Mesendoderm (in vitro differentiated cells): ENCODE results near the gene LYRM4.

Experiments
- DNase-seq: peaks from one replicate; pipeline ENCODE4 v3.0.0; 2013
- H2AK5ac ChIP-seq: 2 replicates; pipeline ENCODE4 v1.6.1; 2013; ENCODE audit warnings: low read length, inconsistent platforms
- H2BK120ac ChIP-seq: 2 replicates; pipeline ENCODE4 v1.6.1; 2013; ENCODE audit warnings: low read depth, mild to moderate bottlenecking, low read length, moderate library complexity, mixed read lengths
- H2BK15ac ChIP-seq: replicated peaks from 2 replicates; pipeline ENCODE4 v1.6.1; 2013; ENCODE audit warnings: low read depth, mild to moderate bottlenecking, moderate library complexity
- H2BK5ac ChIP-seq: 2 replicates; pipeline ENCODE4 v1.6.1; 2013; ENCODE audit warnings: low read length, inconsistent platforms
- H3K18ac ChIP-seq: 2 replicates; pipeline ENCODE4 v1.6.1; 2013; ENCODE audit warnings: mild to moderate bottlenecking, low read length, mixed read lengths
- H3K23ac ChIP-seq: one replicate; pipeline ENCODE4 v1.6.1; 2013; ENCODE audit warnings: low read length
- H3K27ac ChIP-seq: 2 replicates; pipeline ENCODE4 v1.5.1; 2013; ENCODE audit warnings: low read depth, mild to moderate bottlenecking, inconsistent platforms, low read length, moderate library complexity
- H3K27me3 ChIP-seq: 2 replicates; pipeline ENCODE4 v1.6.1; 2013; ENCODE audit warnings: low read length, control low read depth, mild to moderate bottlenecking, inconsistent platforms; ENCODE audit not compliant: insufficient read depth, poor library complexity
- H3K36me3 ChIP-seq: 2 replicates; pipeline ENCODE4 v1.6.1; 2013; ENCODE audit warnings: low read length, inconsistent platforms; ENCODE audit not compliant: control insufficient read depth, insufficient read depth
- H3K4ac ChIP-seq: one replicate; pipeline ENCODE4 v1.6.1; 2013; ENCODE audit warnings: low read depth, mild to moderate bottlenecking, low read length, moderate library complexity
- H3K4me1 ChIP-seq: 2 replicates; pipeline ENCODE4 v1.6.1; 2013; ENCODE audit warnings: low read depth, low read length, inconsistent platforms; ENCODE audit not compliant: control insufficient read depth
- H3K4me2 ChIP-seq: 2 replicates; pipeline ENCODE4 v1.6.1; 2013; ENCODE audit warnings: low read length
- H3K4me3 ChIP-seq: 2 replicates; pipeline ENCODE4 v1.5.1; 2013; ENCODE audit warnings: mild to moderate bottlenecking, low read length
- H3K56ac ChIP-seq: one replicate; pipeline ENCODE4 v1.6.1; 2013; ENCODE audit warnings: low read length
- H3K79me1 ChIP-seq: 2 replicates; pipeline ENCODE4 v1.6.1; 2013; ENCODE audit warnings: low read length, inconsistent platforms
- H3K79me2 ChIP-seq: 2 replicates; pipeline ENCODE4 v1.6.1; 2013; ENCODE audit warnings: mild to moderate bottlenecking, low read length; ENCODE audit not compliant: control insufficient read depth, insufficient read depth
- H3K9ac ChIP-seq: 2 replicates; pipeline ENCODE4 v1.6.1; 2013; ENCODE audit warnings: low read length, inconsistent platforms
- H4K5ac ChIP-seq: one replicate; pipeline ENCODE4 v1.6.1; 2013; ENCODE audit warnings: low read length
- H4K8ac ChIP-seq: one replicate; pipeline ENCODE4 v1.6.1; 2013; ENCODE audit warnings: low read depth, mild to moderate bottlenecking, control low read depth, low read length, moderate library complexity
- WGBS: extraction: QIAGEN DNeasy Blood & Tissue Kit; methylation state at CpG from one replicate; pipeline ENCODE4 v1.1.7; 2013; ENCODE audit warnings: low lambda C conversion rate, missing lambda C conversion rate; ENCODE audit not compliant: insufficient coverage; ENCODE audit errors: extremely low coverage; 5-methylcytosine and 5-hydroxymethylcytosine counted together

Gene LYRM4

DNA sequence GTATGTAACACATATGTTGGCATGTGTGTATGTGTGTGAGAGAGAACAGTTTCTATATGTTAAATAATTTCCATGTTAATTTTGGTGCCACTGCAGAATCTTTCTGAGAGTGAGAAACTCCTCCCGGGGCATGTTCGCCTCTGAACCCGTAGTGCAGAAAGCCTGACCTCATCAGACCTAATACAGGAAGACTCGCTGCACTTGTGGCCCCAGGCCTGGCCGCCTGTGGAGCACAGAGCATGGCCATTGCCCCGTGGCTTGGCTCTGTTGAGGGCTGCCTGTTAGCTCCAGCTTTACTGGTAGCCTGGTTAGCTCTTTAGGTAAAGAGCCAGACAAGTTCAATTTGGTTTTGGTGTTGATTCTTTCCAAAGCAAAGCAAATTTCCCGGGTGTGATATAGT is 26.0 kb upstream of the LYRM4 start:
- Histone ChIP-seq H3K79me2 (no peaks in the 10 kb centered on the region), H2BK5ac (no peak overlapping the region), H3K18ac (no peak overlapping the region), H3K23ac (no peak overlapping the region), H3K4me3 (no peak overlapping the region), H2BK120ac (no peak overlapping the region), H2BK15ac (no peak overlapping the region), H3K56ac (no peak overlapping the region), H3K27me3 (no peaks in the 10 kb centered on the region), H4K5ac (no peak overlapping the region), H3K9ac (no peak overlapping the region), H3K4me2 (no peak overlapping the region), H3K4ac (no peak overlapping the region), H3K36me3 (no peaks in the 10 kb centered on the region), H2AK5ac (no peak overlapping the region), H3K79me1 (peaks cover 9% of the 10 kb centered on the region), H3K4me1 (no peaks in the 10 kb centered on the region), H4K8ac (no peak overlapping the region), H3K27ac (no peak overlapping the region)
- WGBS, result no CpG with 5 or more reads among the region's 7 CpGs
- DNase-seq, result no peak

DNA sequence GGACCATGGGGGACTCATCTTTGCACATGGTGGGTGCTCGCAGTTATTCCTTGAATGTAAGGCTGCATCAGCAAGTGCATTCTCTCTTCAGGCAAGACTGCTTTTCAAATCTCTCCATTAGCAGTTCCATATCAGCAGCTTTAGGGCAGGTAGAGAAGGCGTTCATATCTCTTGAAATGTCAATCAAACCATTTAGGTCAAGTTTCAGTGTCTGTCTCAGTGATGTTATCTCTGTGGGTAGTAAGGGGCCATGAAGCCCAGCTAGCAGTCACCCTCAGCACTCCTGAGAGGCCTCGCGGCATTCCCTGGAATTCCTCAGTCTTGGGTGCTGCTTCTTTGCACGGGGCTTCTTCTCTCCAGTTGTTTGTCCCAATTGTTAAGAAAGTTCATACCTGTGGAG is 24.8 kb upstream of the LYRM4 start:
- H3K56ac ChIP-seq, result no peak overlapping the region
- H3K36me3 ChIP-seq, result no peaks in the 10 kb centered on the region
- H3K27me3 ChIP-seq, result no peaks in the 10 kb centered on the region
- no peak overlapping the region for H2BK5ac ChIP-seq
- no peak overlapping the region for H3K9ac ChIP-seq
- no peak overlapping the region for H2BK120ac ChIP-seq
- no peak for DNase-seq
- no peak overlapping the region for H4K8ac ChIP-seq
- no peak overlapping the region for H2AK5ac ChIP-seq
- no CpG with 5 or more reads among the region's 5 CpGs for WGBS
- no peaks in the 10 kb centered on the region for H3K79me2 ChIP-seq
- no peak overlapping the region for H3K27ac ChIP-seq
- no peak overlapping the region for H3K18ac ChIP-seq
- H4K5ac ChIP-seq, result no peak overlapping the region
- H3K4ac ChIP-seq, result no peak overlapping the region
- no peaks in the 10 kb centered on the region for H3K4me1 ChIP-seq
- no peak overlapping the region for H2BK15ac ChIP-seq
- H3K4me2 ChIP-seq, result no peak overlapping the region
- no peak overlapping the region for H3K23ac ChIP-seq
- peaks cover 9% of the 10 kb centered on the region for H3K79me1 ChIP-seq
- H3K4me3 ChIP-seq, result no peak overlapping the region

DNA sequence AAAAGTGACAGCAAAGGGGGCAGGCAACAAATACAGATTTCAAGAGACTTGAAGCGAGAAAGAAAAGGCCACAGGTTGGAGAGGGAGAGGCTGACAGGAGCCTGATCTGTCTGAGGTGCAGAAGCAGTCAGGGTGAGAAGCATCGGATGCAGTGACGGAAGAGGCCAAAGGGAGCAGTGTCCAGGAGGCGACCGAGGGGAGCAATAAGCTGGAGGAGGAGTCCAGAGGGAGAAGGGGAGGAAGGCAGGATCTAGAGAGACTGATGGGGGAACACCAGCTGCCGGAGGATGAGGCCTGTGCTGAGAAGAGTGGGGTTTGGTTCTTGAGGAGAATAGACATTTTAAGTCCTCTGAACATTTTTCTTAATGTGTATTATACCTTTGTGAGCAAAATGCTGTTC is 24.3 kb upstream of the LYRM4 start:
- Histone ChIP-seq H3K4ac (no peak overlapping the region), H3K4me2 (no peak overlapping the region), H3K56ac (no peak overlapping the region), H3K27me3 (no peaks in the 10 kb centered on the region), H3K27ac (no peak overlapping the region), H3K23ac (no peak overlapping the region), H4K5ac (no peak overlapping the region), H3K4me3 (no peak overlapping the region), H3K4me1 (no peaks in the 10 kb centered on the region), H3K79me1 (peaks cover 9% of the 10 kb centered on the region), H3K18ac (no peak overlapping the region), H3K9ac (no peak overlapping the region), H4K8ac (no peak overlapping the region), H2AK5ac (no peak overlapping the region), H2BK120ac (no peak overlapping the region), H2BK5ac (no peak overlapping the region), H3K36me3 (no peaks in the 10 kb centered on the region), H3K79me2 (no peaks in the 10 kb centered on the region), H2BK15ac (no peak overlapping the region)
- no CpG with 5 or more reads among the region's 6 CpGs for WGBS
- DNase-seq, result no peak

DNA sequence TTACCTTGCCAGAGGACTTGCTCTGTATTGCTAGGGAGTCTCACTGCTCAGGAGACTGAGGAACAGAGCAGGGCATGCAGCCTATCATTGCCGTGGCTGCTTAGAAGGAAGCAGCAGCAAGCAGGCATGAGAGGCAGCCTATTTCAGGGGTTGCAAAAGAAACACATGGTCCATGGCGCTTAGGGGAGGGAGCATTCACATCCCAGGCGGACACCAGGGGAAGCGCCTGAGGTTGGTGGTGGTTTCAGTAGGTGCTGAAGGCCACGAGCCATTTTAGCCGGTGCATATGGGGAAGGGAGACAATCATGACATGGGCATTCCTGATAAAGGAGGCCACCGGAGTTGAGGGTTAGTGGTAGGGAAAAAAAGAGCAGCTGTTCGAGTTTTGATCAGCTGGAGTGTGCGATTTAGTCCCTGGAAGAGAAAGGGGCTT is 21.5 kb upstream of the LYRM4 start:
- peak; percentile 26 for DNase-seq
- WGBS, result no CpG with 5 or more reads among the region's 9 CpGs
- H3K4me3 ChIP-seq, result no peak overlapping the region

DNA sequence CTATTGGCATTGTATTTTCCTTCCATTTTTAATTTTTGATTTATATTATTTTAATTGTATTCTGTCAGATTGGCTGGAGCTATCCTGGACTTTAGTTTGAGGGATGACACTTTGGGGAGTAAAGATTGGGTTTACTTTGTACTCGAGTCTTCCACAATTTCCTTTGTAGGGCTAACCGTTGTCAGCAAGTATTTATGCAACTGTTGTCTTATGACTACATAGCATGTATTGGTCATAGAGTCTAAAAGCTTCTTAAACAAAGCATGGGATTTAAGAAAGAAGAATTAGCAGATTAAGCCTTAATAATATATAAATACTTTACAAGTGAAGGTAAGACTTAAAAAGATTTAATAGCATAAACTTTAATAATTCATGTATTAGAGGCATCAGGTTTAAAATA is 20.2 kb upstream of the LYRM4 start:
- Histone ChIP-seq H3K56ac (no peak overlapping the region), H3K27me3 (no peaks in the 10 kb centered on the region), H3K36me3 (no peaks in the 10 kb centered on the region), H3K79me1 (peaks cover 9% of the 10 kb centered on the region), H2AK5ac (no peak overlapping the region), H2BK15ac (no peak overlapping the region), H3K18ac (no peak overlapping the region), H3K4me1 (no peaks in the 10 kb centered on the region), H2BK120ac (no peak overlapping the region), H3K4me3 (no peak overlapping the region), H4K5ac (no peak overlapping the region), H3K9ac (no peak overlapping the region), H3K79me2 (no peaks in the 10 kb centered on the region), H4K8ac (no peak overlapping the region), H3K27ac (no peak overlapping the region), H3K4me2 (no peak overlapping the region), H3K23ac (no peak overlapping the region), H2BK5ac (no peak overlapping the region), H3K4ac (no peak overlapping the region)
- no peak for DNase-seq
- WGBS, result no CpG with 5 or more reads among the region's 2 CpGs

More for the DNA sequence above, 21.5 kb upstream of the LYRM4 start:
- H2AK5ac ChIP-seq, result no peak overlapping the region
- H3K27me3 ChIP-seq, result no peaks in the 10 kb centered on the region
- H3K4ac ChIP-seq, result no peak overlapping the region
- H3K36me3 ChIP-seq, result no peaks in the 10 kb centered on the region
- peaks cover 7% of the 10 kb centered on the region for H3K79me1 ChIP-seq
- H2BK15ac ChIP-seq, result no peak overlapping the region
- no peak overlapping the region for H3K9ac ChIP-seq
- H4K8ac ChIP-seq, result no peak overlapping the region
- H2BK120ac ChIP-seq, result no peak overlapping the region
- H3K4me1 ChIP-seq, result no peaks in the 10 kb centered on the region
- H4K5ac ChIP-seq, result no peak overlapping the region
- no peak overlapping the region for H3K4me2 ChIP-seq
- H3K56ac ChIP-seq, result no peak overlapping the region
- no peaks in the 10 kb centered on the region for H3K79me2 ChIP-seq
- no peak overlapping the region for H3K18ac ChIP-seq
- H2BK5ac ChIP-seq, result no peak overlapping the region
- H3K23ac ChIP-seq, result no peak overlapping the region
- no peak overlapping the region for H3K27ac ChIP-seq

DNA sequence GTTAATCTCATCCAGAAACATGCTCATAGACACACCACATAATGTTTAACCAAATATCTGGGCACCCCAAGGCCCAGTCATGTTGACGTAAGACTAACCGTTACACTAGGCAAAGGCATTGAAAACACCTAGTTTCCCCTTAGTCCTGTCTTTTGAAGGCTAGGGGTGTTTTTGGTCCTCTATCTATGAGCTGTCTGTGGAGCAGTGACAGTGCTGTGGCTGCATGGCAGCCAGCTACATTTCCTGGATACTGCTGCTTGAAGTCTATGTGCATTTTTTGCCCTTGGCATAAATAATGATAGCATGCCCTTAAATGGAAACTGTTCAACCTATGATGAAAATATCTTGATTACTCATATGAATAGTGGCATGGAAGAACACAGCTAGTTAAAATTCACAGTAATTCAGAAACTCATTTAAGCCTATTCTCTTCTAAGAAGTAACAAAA is 19.2 kb upstream of the LYRM4 start:
- Histone ChIP-seq H3K18ac (no peak overlapping the region), H2BK5ac (no peak overlapping the region), H3K4ac (no peak overlapping the region), H3K4me2 (no peak overlapping the region), H3K36me3 (no peaks in the 10 kb centered on the region), H3K23ac (no peak overlapping the region), H3K79me2 (no peaks in the 10 kb centered on the region), H2BK120ac (no peak overlapping the region), H2AK5ac (no peak overlapping the region), H4K5ac (no peak overlapping the region), H4K8ac (no peak overlapping the region), H3K27me3 (no peaks in the 10 kb centered on the region), H3K9ac (no peak overlapping the region), H3K27ac (no peak overlapping the region), H3K79me1 (peaks cover 8% of the 10 kb centered on the region), H2BK15ac (no peak overlapping the region), H3K4me3 (no peak overlapping the region), H3K4me1 (no peaks in the 10 kb centered on the region), H3K56ac (no peak overlapping the region)
- no CpG with 5 or more reads among the region's 2 CpGs for WGBS
- DNase-seq, result no peak
